ENCODE measurements around the gene GRIFIN. TPM values are rescaled to one million over a fixed set of nuclear protein-coding genes. Genes with fewer than 3 reads are reported as not detected.
"Not testable (repeated sequence)": the region's sequence is repeated elsewhere in the genome, so short reads cannot be mapped to it uniquely, and the experiment has no call there.

The GRIFIN gene
- total RNA-seq, 1 donor from 2014 or later, result not detected

GRCh38 chr7:2478399-2478785 is 2.2 kb upstream of the GRIFIN start:
- peak; percentile 54 for DNase-seq

GRCh38 chr7:2477447-2478398 is 1.5 kb upstream of the GRIFIN start:
- DNase-seq, result peak; percentile 78

- no peak for DNase-seq
Observed at GRCh38 chr7:2476776-2477446, 713 bp upstream of the GRIFIN start.

GRCh38 chr7:2475678-2476015 is 551 bp downstream of the GRIFIN start:
- no peak for DNase-seq

- DNase-seq, result no peak
Observed at GRCh38 chr7:2474813-2475677, 1.2 kb downstream of the GRIFIN start.

- no peak for DNase-seq
Observed at GRCh38 chr7:2474224-2474623, 2.0 kb downstream of the GRIFIN start.

- DNase-seq, result no peak
Observed at GRCh38 chr7:2473496-2474180, 2.6 kb downstream of the GRIFIN start.

GRCh38 chr7:2472739-2473138 is 3.5 kb downstream of the GRIFIN start:
- no peak for DNase-seq

GRCh38 chr7:2471396-2471795 is 4.8 kb downstream of the GRIFIN start:
- DNase-seq, result peak; percentile 82

- DNase-seq, result no peak
Observed at GRCh38 chr7:2471022-2471329, 5.2 kb downstream of the GRIFIN start.

GRCh38 chr7:2470204-2471021 is 5.8 kb downstream of the GRIFIN start:
- no peak for DNase-seq

GRCh38 chr7:2469460-2470203 is 6.6 kb downstream of the GRIFIN start:
- not testable (repeated sequence) for DNase-seq

- no peak for DNase-seq
Observed at GRCh38 chr7:2468227-2468626, 8.0 kb downstream of the GRIFIN start.

- DNase-seq, result no peak
Observed at GRCh38 chr7:2466675-2467074, 9.5 kb downstream of the GRIFIN start.

GRCh38 chr7:2465928-2466327 is 10.3 kb downstream of the GRIFIN start:
- DNase-seq, result no peak

- DNase-seq, result no peak
Observed at GRCh38 chr7:2462731-2463130, 13.5 kb downstream of the GRIFIN start.

- DNase-seq, result no peak
Observed at GRCh38 chr7:2461268-2462026, 14.8 kb downstream of the GRIFIN start.

GRCh38 chr7:2460641-2461040 is 15.6 kb downstream of the GRIFIN start:
- no peak for DNase-seq

GRCh38 chr7:2460188-2460587 is 16.0 kb downstream of the GRIFIN start:
- DNase-seq, result no peak

GRCh38 chr7:2459674-2460073 is 16.5 kb downstream of the GRIFIN start:
- DNase-seq, result no peak

All from tongue (tissue), 2 donors.